Endothelial cell (in vitro differentiated cells): Measurements from ENCODE around the gene DPP8. TPM values are rescaled to one million over a fixed set of nuclear protein-coding genes. Genes with fewer than 3 reads are reported as not detected.

Experiments
- DNase-seq: peaks from one replicate; pipeline ENCODE4 v3.0.0; 2021; ENCODE audit warnings: low spot score
- H3K27ac Mint-ChIP-seq: one replicate; pipeline ENCODE4 v1.8.0; 2021; ENCODE audit warnings: mixed read lengths, inconsistent platforms; ENCODE audit not compliant: unreplicated experiment
- H3K27me3 Mint-ChIP-seq: one replicate; pipeline ENCODE4 v1.8.0; 2021; ENCODE audit warnings: mild to moderate bottlenecking, moderate library complexity, mixed read lengths, inconsistent platforms; ENCODE audit not compliant: unreplicated experiment
- H3K36me3 Mint-ChIP-seq: one replicate; pipeline ENCODE4 v1.8.0; 2021; ENCODE audit warnings: mild to moderate bottlenecking, low read depth, mixed read lengths, inconsistent platforms; ENCODE audit not compliant: unreplicated experiment
- H3K4me1 Mint-ChIP-seq: one replicate; pipeline ENCODE4 v1.8.0; 2021; ENCODE audit warnings: mild to moderate bottlenecking, mixed read lengths, inconsistent platforms; ENCODE audit not compliant: unreplicated experiment
- H3K4me3 Mint-ChIP-seq: one replicate; pipeline ENCODE4 v1.8.0; 2021; ENCODE audit warnings: mild to moderate bottlenecking, mixed read lengths, inconsistent platforms; ENCODE audit not compliant: unreplicated experiment
- H3K9me3 Mint-ChIP-seq: one replicate; pipeline ENCODE4 v1.8.0; 2021; ENCODE audit warnings: mixed read lengths, inconsistent platforms; ENCODE audit not compliant: unreplicated experiment
- total RNA-seq: library from RNA; stranded (reverse); fragmentation: NEBNext Ultra II Directional; extraction: Animal tissue kit (Norgen Biotek cat#: 25700); gene quantifications from one replicate; pipeline ENCODE4 v1.2.1, GENCODE V29; 2021; ENCODE audit not compliant: unreplicated experiment
- TF ChIP-seq, protein P1 (sequence below): fragments of 200-600 bp; sonication (generic); IDR thresholded peaks from one replicate; pipeline ENCODE4 v1.5.0; 2021; ENCODE audit warnings: antibody characterized with exemption; ENCODE audit not compliant: unreplicated experiment

DPP8 gene
- total RNA-seq, 1 donor from 2014 or later = 36.6 TPM

DNA sequence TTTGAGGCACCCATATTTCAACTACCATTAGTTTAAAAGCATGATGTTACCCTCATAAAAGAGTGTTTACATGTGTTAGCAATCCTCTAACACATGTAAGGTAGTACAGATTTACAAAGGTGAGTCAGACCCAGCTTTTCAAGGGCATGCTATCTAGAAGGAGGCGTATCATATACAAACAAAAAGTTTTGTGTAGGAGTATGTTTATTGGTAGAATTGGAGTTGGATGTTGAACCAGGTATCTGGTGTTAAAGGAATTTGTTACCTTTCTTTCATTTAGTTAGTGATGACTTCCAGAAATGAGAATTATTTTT is 15.2 kb upstream of the DPP8 start:
- no peak overlapping the region for H3K4me3 Mint-ChIP-seq
- no peaks in the 10 kb centered on the region for H3K9me3 Mint-ChIP-seq
- TF ChIP-seq, protein P1, sequence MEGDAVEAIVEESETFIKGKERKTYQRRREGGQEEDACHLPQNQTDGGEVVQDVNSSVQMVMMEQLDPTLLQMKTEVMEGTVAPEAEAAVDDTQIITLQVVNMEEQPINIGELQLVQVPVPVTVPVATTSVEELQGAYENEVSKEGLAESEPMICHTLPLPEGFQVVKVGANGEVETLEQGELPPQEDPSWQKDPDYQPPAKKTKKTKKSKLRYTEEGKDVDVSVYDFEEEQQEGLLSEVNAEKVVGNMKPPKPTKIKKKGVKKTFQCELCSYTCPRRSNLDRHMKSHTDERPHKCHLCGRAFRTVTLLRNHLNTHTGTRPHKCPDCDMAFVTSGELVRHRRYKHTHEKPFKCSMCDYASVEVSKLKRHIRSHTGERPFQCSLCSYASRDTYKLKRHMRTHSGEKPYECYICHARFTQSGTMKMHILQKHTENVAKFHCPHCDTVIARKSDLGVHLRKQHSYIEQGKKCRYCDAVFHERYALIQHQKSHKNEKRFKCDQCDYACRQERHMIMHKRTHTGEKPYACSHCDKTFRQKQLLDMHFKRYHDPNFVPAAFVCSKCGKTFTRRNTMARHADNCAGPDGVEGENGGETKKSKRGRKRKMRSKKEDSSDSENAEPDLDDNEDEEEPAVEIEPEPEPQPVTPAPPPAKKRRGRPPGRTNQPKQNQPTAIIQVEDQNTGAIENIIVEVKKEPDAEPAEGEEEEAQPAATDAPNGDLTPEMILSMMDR = no peak
- no peaks in the 10 kb centered on the region for H3K36me3 Mint-ChIP-seq
- DNase-seq = no peak
- peaks cover 2% of the 10 kb centered on the region for H3K27me3 Mint-ChIP-seq
- H3K27ac Mint-ChIP-seq = no peak overlapping the region
- peaks cover 19% of the 10 kb centered on the region for H3K4me1 Mint-ChIP-seq

DNA sequence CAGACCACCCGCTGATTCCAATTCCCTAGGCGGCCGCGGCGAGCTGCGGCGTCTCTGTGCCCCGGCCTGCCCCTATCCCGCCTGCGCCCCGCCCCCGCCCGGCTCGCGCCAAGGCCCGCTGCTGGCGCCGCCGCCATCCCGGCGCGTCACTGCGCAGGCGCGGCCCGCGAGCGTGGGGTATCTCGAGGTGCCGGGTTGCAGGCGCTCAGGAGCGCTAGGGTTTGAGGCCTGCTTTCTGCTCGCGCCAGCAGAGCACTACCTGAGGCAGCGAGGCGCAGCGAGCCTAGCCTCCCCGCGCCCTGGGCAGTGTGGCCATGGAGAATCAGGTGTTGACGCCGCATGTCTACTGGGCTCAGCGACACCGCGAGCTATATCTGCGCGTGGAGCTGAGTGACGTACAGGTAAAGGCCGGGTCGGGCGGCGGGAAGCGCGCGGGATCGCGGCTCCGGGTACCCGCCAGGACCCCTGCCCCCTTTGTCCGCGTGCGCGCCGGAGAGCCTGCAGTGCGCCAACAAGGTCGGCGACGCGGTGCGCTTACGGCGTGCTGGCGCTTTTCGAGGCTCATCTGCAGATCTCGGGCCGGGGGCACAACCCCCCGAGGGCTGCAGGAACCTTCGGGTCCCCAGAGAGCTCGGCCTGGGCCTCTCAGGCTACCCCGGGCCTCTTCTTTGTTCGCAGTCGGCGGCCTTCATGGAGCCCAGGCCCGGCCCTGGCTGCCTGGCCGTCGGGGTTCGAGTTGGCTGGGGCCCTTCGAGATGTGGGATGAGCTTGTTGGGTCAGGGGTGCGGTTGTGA is 13.0 kb upstream of the DPP8 start, which contains the start of gene HACD3:
HACD3 (plus strand) TSS at position 146 of the 794 bp plus-strand sequence; CDS start at position 315, 169 bp downstream.
- Mint-ChIP-seq H3K4me3 (peak within 1 kb of the TSS; percentile 89), H3K9me3 (no peaks in the 10 kb centered on the region), H3K27ac (peak within 1 kb of the TSS; percentile 53), H3K27me3 (peaks cover 2% of the 10 kb centered on the region), H3K4me1 (peaks cover 19% of the 10 kb centered on the region), H3K36me3 (no peaks in the 10 kb centered on the region)
- peak; percentile 95 for DNase-seq
- TF ChIP-seq, protein P1 = no peak

DNA sequence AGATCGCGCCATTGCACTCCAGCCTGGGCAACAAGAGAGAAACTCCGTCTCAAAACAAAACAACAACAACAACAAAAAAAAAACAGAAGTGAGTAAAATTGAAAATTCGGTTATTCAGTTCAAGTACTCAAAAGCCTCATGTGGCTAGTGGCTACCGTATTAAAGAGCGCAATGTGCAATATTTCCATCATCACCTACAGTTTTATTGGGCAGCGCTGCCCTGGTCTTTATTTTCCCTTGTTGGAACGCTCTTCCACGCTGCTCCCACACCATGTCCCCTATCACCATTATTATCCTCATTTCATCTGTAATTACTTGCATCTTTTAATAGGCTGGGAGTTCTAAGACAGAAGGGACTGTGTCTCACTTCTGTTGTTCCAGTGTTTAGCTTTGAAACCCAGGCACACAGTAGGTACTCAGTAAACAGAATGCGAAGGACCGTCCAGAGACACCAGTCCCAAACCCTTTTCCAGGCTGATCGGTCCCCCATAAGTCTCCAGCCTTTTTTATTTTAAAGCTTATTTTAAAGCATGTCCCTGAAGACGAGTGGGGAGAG is 12.4 kb upstream of the DPP8 start:
- H3K27ac Mint-ChIP-seq = peak overlapping the region; percentile 28
- H3K9me3 Mint-ChIP-seq = no peaks in the 10 kb centered on the region
- H3K4me3 Mint-ChIP-seq = peak overlapping the region; percentile 79
- H3K4me1 Mint-ChIP-seq = peaks cover 19% of the 10 kb centered on the region
- H3K27me3 Mint-ChIP-seq = peaks cover 2% of the 10 kb centered on the region
- no peak for DNase-seq
- TF ChIP-seq, protein P1 = no peak
- no peaks in the 10 kb centered on the region for H3K36me3 Mint-ChIP-seq

DNA sequence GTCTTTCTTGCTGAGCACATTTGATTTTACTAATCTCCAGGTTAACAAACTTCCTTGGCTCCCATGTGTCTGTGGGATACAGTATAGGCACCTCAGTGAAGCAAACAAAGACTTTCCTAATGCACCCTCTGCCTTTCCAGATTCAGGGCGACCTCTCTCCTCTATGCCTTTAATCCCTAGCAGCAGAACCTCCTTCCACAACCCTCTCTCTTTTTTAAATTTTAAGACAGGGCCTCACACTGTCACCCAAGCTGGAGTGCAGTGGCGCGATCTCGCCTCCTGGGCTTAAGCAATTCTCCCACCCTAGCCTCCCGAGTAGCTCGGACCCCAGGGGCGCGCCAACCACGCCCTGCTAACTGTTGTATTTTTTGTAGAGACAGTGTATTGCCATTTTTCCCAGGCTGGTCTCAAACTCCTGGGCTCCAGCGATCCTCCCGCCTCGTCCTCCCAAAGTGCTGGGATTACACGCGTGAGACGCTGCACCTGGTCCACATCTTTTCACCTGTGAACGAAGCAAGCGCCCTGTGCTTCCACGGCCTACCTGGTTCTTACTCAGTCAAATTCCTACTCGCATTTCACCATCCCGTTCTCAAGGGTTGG is 11.1 kb upstream of the DPP8 start:
- Mint-ChIP-seq H3K4me3 (no peak overlapping the region), H3K27me3 (peaks cover 2% of the 10 kb centered on the region), H3K36me3 (no peaks in the 10 kb centered on the region), H3K9me3 (no peaks in the 10 kb centered on the region), H3K27ac (no peak overlapping the region), H3K4me1 (peaks cover 19% of the 10 kb centered on the region)
- TF ChIP-seq, protein P1 = no peak
- DNase-seq = no peak

DNA sequence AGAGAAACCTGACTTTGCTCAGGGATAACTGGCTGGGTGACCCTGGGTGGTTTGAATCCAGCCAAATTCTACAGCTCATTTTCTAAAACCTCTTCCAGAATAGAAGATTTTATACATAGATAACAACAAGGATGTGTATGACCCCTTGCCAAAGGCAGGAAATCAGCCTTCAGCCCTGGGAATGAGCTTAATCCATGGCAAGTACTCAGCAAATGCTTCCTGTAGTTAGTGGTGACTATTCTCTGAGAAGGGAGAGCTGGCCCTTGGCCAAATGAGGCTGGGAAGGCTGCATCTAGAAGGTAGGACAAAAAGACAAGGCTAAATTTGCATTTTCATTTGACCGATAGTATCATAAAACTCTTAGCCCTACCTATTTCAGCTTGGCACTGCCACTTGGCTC is 8.1 kb upstream of the DPP8 start:
- peaks cover 4% of the 10 kb centered on the region for H3K4me1 Mint-ChIP-seq
- no peaks in the 10 kb centered on the region for H3K36me3 Mint-ChIP-seq

More for the DNA sequence above, 8.1 kb upstream of the DPP8 start:
- Mint-ChIP-seq H3K27ac (no peak overlapping the region), H3K27me3 (peaks cover 2% of the 10 kb centered on the region), H3K9me3 (no peaks in the 10 kb centered on the region), H3K4me3 (no peak overlapping the region)
- TF ChIP-seq, protein P1 = no peak
- no peak for DNase-seq
